GM19467 (cell line): ENCODE data around the gene PRG2.
"Not testable (repeated sequence)": the region's sequence is repeated elsewhere in the genome, so short reads cannot be mapped to it uniquely, and the experiment has no call there.

Source experiments
- ATAC-seq: cut with Tn5 transposase; IDR thresholded peaks from one replicate; pipeline ENCODE4 v1.9.1; 2021; ENCODE audit warnings: mild to moderate bottlenecking, moderate library complexity; ENCODE audit not compliant: unreplicated experiment

PRG2 gene

GRCh38 chr11:57348636-57349313 is 41.7 kb downstream of the PRG2 start:
- ATAC-seq, result no peak

- no peak for ATAC-seq
Observed at GRCh38 chr11:57348052-57348451, 42.4 kb downstream of the PRG2 start.

- no peak for ATAC-seq
Observed at GRCh38 chr11:57347336-57347735, 43.1 kb downstream of the PRG2 start.

- no peak for ATAC-seq
Observed at GRCh38 chr11:57345555-57346211, 44.8 kb downstream of the PRG2 start.

- no peak for ATAC-seq
Observed at GRCh38 chr11:57344826-57345225, 45.6 kb downstream of the PRG2 start.

- no peak for ATAC-seq
Observed at GRCh38 chr11:57343825-57344224, 46.6 kb downstream of the PRG2 start.

- no peak for ATAC-seq
Observed at GRCh38 chr11:57342702-57343101, 47.7 kb downstream of the PRG2 start.

- ATAC-seq, result no peak
Observed at GRCh38 chr11:57341250-57341808, 49.1 kb downstream of the PRG2 start.

GRCh38 chr11:57340039-57340615 is 50.3 kb downstream of the PRG2 start:
- ATAC-seq, result no peak

- no peak for ATAC-seq
Observed at GRCh38 chr11:57339328-57339727, 51.1 kb downstream of the PRG2 start.

- ATAC-seq, result no peak
Observed at GRCh38 chr11:57338142-57338541, 52.3 kb downstream of the PRG2 start, which contains the start of gene P2RX3. Gene P2RX3 (plus strand): TSS chr11:57338352. CDS start chr11:57338551, 199 bp downstream.

GRCh38 chr11:57336856-57337255 is 53.6 kb downstream of the PRG2 start:
- ATAC-seq, result not testable (repeated sequence)
